Small intestine (tissue), 7 donors: Measurements from ENCODE around the gene LDHAL6B. TPM values are rescaled to one million over a fixed set of nuclear protein-coding genes. Genes with fewer than 3 reads are reported as not detected.

Experiments
- DNase-seq, 2 donors: peaks; one replicate each; pipeline versions ENCODE4 v3.0.0 to v3.0.0-alpha.2; 2013
- FAIRE-seq: peaks from 2 replicates; lab custom pipeline; 2012; peaks lifted over from hg19 to GRCh38; lab: Jason Lieb, UNC
- H3K27ac ChIP-seq, 3 donors: one replicate each; pipeline ENCODE4 v1.5.1; 2013; ENCODE audit warnings: low read length in 2 of 3, mild to moderate bottlenecking in 2 of 3, control low read depth in 1 of 3, inconsistent platforms in 1 of 3, low read depth in 1 of 3, moderate library complexity in 1 of 3
- H3K27me3 ChIP-seq, 3 donors: one replicate each; pipeline ENCODE4 v1.6.1; 2013; ENCODE audit warnings: low read length in 3 of 3, inconsistent platforms in 1 of 3; ENCODE audit not compliant: control insufficient read depth in 3 of 3, insufficient read depth in 3 of 3
- H3K36me3 ChIP-seq, 3 donors: one replicate each; pipeline ENCODE4 v1.6.1; 2013; ENCODE audit warnings: low read length in 3 of 3, inconsistent platforms in 1 of 3, low read depth in 1 of 3, mild to moderate bottlenecking in 1 of 3, moderate library complexity in 1 of 3; ENCODE audit not compliant: control insufficient read depth in 3 of 3, insufficient read depth in 2 of 3
- H3K4me1 ChIP-seq, 3 donors: one replicate each; pipeline ENCODE4 v1.6.1; 2013; ENCODE audit warnings: low read length in 2 of 3, inconsistent platforms in 1 of 3, low read depth in 1 of 3, mild to moderate bottlenecking in 1 of 3, moderate library complexity in 1 of 3; ENCODE audit not compliant: control insufficient read depth in 3 of 3, insufficient read depth in 2 of 3
- H3K4me3 ChIP-seq, 3 donors: one replicate each; pipeline ENCODE4 v1.5.1; 2013; ENCODE audit warnings: low read length in 3 of 3, control low read depth in 1 of 3, inconsistent platforms in 1 of 3, low read depth in 1 of 3, mild to moderate bottlenecking in 1 of 3, moderate library complexity in 1 of 3
- H3K9me3 ChIP-seq, 2 donors: one replicate each; pipeline ENCODE4 v1.6.1; 2013; ENCODE audit warnings: low read depth in 1 of 2, low read length in 1 of 2; ENCODE audit not compliant: control insufficient read depth in 2 of 2, insufficient read depth in 1 of 2
- WGBS, 3 donors: extraction: QIAGEN DNeasy Blood & Tissue Kit; methylation state at CpG; one replicate each; pipeline ENCODE4 v1.1.7; 2013; 5-methylcytosine and 5-hydroxymethylcytosine counted together
- polyA plus RNA-seq, 4 donors: library from polyadenylated mRNA; stranded (reverse) in 3 of 4; unstranded in 1 of 4; fragments of 200-250 nt in 3 of 4; fragments of 120-200 nt in 1 of 4; gene quantifications; one replicate each; pipeline versions ENCODE4 v1.2.1 to v1.2.3, GENCODE V29; 2013
- donor health status: healthy with polysubstance abuse.
- donor health status: control.
- donor health status: control.
- donor health status: Bipolar disorder and iron deficiency.
- donor health status: healthy.

The LDHAL6B gene
- polyA plus RNA-seq, 4 donors = 0.69 TPM; not detected in 3

- 82 to 93% (median 87%) methylated on average over 12 of the region's 12 CpGs for WGBS, 3 donors
- no peak for FAIRE-seq
- Histone ChIP-seq H3K4me3 (no peak overlapping the region), H3K4me1 (peaks cover 0 to 12% (median 0%) of the 10 kb centered on the region in 3 donors), H3K36me3 (peaks cover 5 to 56% (median 7%) of the 10 kb centered on the region in 3 donors), H3K27me3 (no peaks in the 10 kb centered on the region), H3K9me3 (no peaks in the 10 kb centered on the region), H3K27ac (peak overlapping the region in 2 of 3 donors; percentile 3 to 55)
- DNase-seq = no peak
Observed at GRCh38 chr15:59174151-59174834, 32.4 kb upstream of the LDHAL6B start.

GRCh38 chr15:59174835-59175831, 31.5 kb upstream of the LDHAL6B start:
- Histone ChIP-seq H3K4me3 (no peak overlapping the region), H3K36me3 (peaks cover 5 to 56% (median 9%) of the 10 kb centered on the region in 3 donors), H3K27ac (peak overlapping the region in 2 of 3 donors; percentile 55), H3K4me1 (peaks cover 0 to 12% (median 0%) of the 10 kb centered on the region in 3 donors), H3K9me3 (no peaks in the 10 kb centered on the region), H3K27me3 (no peaks in the 10 kb centered on the region)
- FAIRE-seq (no peak), DNase-seq (peak; percentile 83 to 86)
- 31 to 39% (median 31%) methylated on average over 10 of the region's 10 CpGs for WGBS, 3 donors

DNA sequence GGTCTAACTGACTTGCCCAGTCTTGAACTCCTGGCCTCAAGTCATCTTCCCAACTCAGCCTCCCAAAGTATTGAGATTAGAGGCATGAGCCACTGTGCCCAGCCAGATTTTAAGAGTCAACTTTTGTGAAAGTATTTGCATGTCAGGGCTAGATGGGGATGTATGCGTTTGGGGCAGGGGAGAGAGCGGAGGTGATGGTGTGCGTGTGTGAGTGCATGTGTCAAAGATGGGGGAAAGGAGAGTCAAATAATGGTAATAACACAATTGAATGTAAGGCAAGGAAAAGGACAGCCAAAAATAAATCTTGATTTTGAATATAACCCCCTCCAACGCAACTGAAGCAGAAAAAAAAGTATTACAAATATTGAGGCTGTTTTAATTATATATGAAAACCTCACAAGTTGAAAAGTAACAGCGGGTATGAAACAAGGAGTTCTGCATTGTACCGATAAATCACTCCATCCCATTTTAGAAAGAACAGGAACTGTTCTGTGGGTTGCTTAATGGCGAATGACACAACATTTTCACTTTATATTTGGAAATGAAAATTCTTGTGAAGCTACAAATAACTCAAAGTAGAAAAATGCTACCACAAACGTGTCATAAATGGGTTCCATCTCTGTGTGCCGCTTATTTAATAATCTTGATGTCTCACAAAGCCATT, 29.9 kb upstream of the LDHAL6B start:
- H3K9me3 ChIP-seq = peaks cover 0 to 2% of the 10 kb centered on the region in 2 donors
- FAIRE-seq = no peak

GRCh38 chr15:59177317-59177660, 29.4 kb upstream of the LDHAL6B start:
- peaks cover 0 to 12% (median 0%) of the 10 kb centered on the region in 3 donors for H3K4me1 ChIP-seq
- H3K27me3 ChIP-seq = no peaks in the 10 kb centered on the region
- WGBS, 3 donors = 82 to 91% (median 86%) methylated on average over 4 of the region's 4 CpGs
- no peak overlapping the region for H3K27ac ChIP-seq
- FAIRE-seq (no peak), DNase-seq (no peak)
- H3K36me3 ChIP-seq = peaks cover 5 to 45% (median 9%) of the 10 kb centered on the region in 3 donors
- no peak overlapping the region for H3K4me3 ChIP-seq
- H3K9me3 ChIP-seq = peaks cover 0 to 7% of the 10 kb centered on the region in 2 donors

More for the DNA sequence above, 29.9 kb upstream of the LDHAL6B start:
- Histone ChIP-seq H3K36me3 (peaks cover 5 to 47% (median 9%) of the 10 kb centered on the region in 3 donors), H3K27me3 (no peaks in the 10 kb centered on the region), H3K27ac (peak overlapping the region in 1 of 3 donors; percentile 21), H3K4me1 (peaks cover 0 to 12% (median 0%) of the 10 kb centered on the region in 3 donors), H3K4me3 (no peak overlapping the region)
- DNase-seq = no peak
- 82 to 91% (median 88%) methylated on average over 9 of the region's 9 CpGs for WGBS, 3 donors

DNA sequence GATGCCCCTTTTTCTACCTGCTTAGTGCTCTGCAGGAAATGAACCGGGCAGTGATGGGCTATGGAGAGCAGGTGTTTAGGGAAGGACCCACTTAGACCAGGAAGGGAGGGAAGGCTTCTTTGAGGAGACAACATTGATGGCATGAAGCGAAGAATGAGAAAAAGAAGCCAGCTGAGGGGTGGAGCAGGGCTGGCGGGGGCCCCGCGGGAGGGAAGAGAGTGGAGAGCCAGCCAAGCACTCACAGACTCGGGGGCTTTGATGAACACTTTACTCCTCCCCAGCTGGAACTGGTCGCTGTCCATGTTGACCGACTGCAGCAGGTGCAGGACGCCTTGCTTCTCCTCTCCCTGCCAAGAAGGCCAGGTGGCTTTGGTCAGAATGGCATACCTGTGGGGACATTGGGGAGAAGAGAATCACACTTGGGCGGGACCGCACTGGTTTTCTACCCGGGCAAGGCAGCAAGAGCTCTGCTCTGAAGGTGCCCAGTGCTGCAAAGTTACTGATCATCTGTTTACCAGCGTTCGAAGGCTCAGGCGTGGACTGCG, 28.4 kb upstream of the LDHAL6B start:
- FAIRE-seq (no peak), DNase-seq (no peak)
- Histone ChIP-seq H3K9me3 (peaks cover 0 to 13% of the 10 kb centered on the region in 2 donors), H3K4me1 (peaks cover 0 to 12% (median 0%) of the 10 kb centered on the region in 3 donors), H3K27me3 (no peaks in the 10 kb centered on the region), H3K27ac (no peak overlapping the region), H3K36me3 (peaks cover 5 to 47% (median 12%) of the 10 kb centered on the region in 3 donors), H3K4me3 (no peak overlapping the region)
- WGBS, 3 donors = 88 to 92% (median 88%) methylated on average over 16 of the region's 16 CpGs

- Histone ChIP-seq H3K9me3 (peaks cover 0 to 17% of the 10 kb centered on the region in 2 donors), H3K27ac (no peak overlapping the region), H3K27me3 (no peaks in the 10 kb centered on the region), H3K4me3 (no peak overlapping the region), H3K4me1 (peaks cover 0 to 8% (median 0%) of the 10 kb centered on the region in 3 donors), H3K36me3 (peaks cover 2 to 47% (median 11%) of the 10 kb centered on the region in 3 donors)
- FAIRE-seq (no peak), DNase-seq (no peak)
- WGBS, 3 donors = 82 to 87% (median 84%) methylated on average over 5 of the region's 5 CpGs
Observed at GRCh38 chr15:59179717-59180116, 26.9 kb upstream of the LDHAL6B start.

DNA sequence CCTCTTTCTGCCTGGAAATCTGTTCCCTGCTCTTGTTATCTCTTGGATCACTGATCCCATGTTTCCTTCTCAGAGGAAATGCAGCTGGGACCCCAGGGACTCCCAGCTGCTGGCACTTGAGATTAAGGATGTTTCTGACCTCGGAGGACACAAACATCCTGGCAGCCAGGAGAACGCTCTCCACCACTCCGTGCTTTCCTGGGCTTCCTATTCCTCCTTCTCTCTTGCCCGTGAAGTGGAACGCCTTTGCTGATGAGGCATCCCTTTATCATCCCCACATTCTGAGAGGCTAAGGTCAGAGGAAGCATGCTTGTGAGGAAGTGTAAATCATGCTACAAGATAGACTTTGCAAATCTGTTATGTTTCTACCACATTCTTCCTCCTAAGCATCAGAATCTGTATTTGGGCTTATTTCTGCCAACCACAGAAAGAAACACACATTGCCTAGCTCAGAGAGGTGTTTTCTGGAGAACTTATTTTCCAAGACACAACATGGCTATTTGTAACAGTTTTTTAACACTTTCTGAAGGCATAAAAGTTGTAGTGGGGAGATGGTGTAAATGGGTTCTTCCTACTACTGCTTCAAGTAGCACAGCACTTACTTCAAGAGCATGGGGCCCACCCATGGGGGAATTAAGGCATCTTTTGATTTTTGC, 25.6 kb upstream of the LDHAL6B start:
- H3K4me3 ChIP-seq = no peak overlapping the region
- DNase-seq (no peak), FAIRE-seq (no peak)
- H3K27ac ChIP-seq = no peak overlapping the region
- 67 to 97% (median 84%) methylated on average over 5 of the region's 5 CpGs for WGBS, 3 donors
- no peaks in the 10 kb centered on the region for H3K4me1 ChIP-seq
- H3K36me3 ChIP-seq = peaks cover 2 to 51% (median 14%) of the 10 kb centered on the region in 3 donors
- H3K27me3 ChIP-seq = no peaks in the 10 kb centered on the region
- H3K9me3 ChIP-seq = peaks cover 0 to 17% of the 10 kb centered on the region in 2 donors
